Smooth muscle cell (in vitro differentiated cells): Measurements from ENCODE around the gene PCDH9. TPM values are rescaled to one million over a fixed set of nuclear protein-coding genes. Genes with fewer than 3 reads are reported as not detected.
A peak's percentile ranks its signal among the peaks of the same experiment; 100 is the strongest.

ENCODE experiments used
- DNase-seq: peaks from one replicate; lab custom pipeline; 2025; ENCODE audit not compliant: unreplicated experiment; lab: John Stamatoyannopoulos, UW
- H2AFZ ChIP-seq: fragments of 200-600 bp; sonication (generic); 2 replicates; pipeline ENCODE4 v1.6.0; 2016; ENCODE audit warnings: antibody characterized with exemption, low read depth, mild to moderate bottlenecking
- H3F3A ChIP-seq: fragments of 200-600 bp; sonication (generic); 2 replicates; pipeline ENCODE4 v1.6.0; 2017; ENCODE audit warnings: antibody characterized with exemption, low read depth
- H3K27ac ChIP-seq: fragments of 200-600 bp; sonication (generic); 2 replicates; pipeline ENCODE4 v1.5.1; 2016; ENCODE audit warnings: low read depth, mild to moderate bottlenecking
- H3K27me3 ChIP-seq: fragments of 200-600 bp; sonication (generic); 2 replicates; pipeline ENCODE4 v1.6.1; 2016; ENCODE audit warnings: low read depth, mild to moderate bottlenecking
- H3K36me3 ChIP-seq: fragments of 200-600 bp; sonication (generic); 2 replicates; pipeline ENCODE4 v1.5.1; 2016; ENCODE audit warnings: low read depth
- H3K4me1 ChIP-seq: fragments of 200-600 bp; sonication (generic); 2 replicates; pipeline ENCODE4 v1.5.1; 2016; ENCODE audit warnings: low read depth
- H3K4me2 ChIP-seq: fragments of 200-600 bp; sonication (generic); 2 replicates; pipeline ENCODE4 v1.6.0; 2016; ENCODE audit warnings: mild to moderate bottlenecking
- H3K4me3 ChIP-seq: fragments of 200-600 bp; sonication (generic); 2 replicates; pipeline ENCODE4 v1.5.1; 2016; ENCODE audit warnings: mild to moderate bottlenecking
- H3K79me2 ChIP-seq: fragments of 200-600 bp; sonication (generic); 2 replicates; pipeline ENCODE4 v1.6.0; 2016; ENCODE audit warnings: low read depth, mild to moderate bottlenecking
- H3K9ac ChIP-seq: fragments of 200-600 bp; sonication (generic); 2 replicates; pipeline ENCODE4 v1.6.0; 2016; ENCODE audit warnings: low read depth
- H3K9me3 ChIP-seq: fragments of 200-600 bp; sonication (generic); replicated peaks from 2 replicates; pipeline ENCODE4 v1.5.1; 2016; ENCODE audit warnings: low read depth
- H4K20me1 ChIP-seq: fragments of 200-600 bp; sonication (generic); 2 replicates; pipeline ENCODE4 v1.6.0; 2016; ENCODE audit warnings: low read depth
- CTCF ChIP-seq: fragments of 200-600 bp; sonication (generic); IDR thresholded peaks from 2 replicates; pipeline ENCODE4 v1.5.1; 2017; ENCODE audit warnings: borderline replicate concordance, mild to moderate bottlenecking, antibody characterized with exemption; ENCODE audit not compliant: insufficient read depth, poor library complexity, severe bottlenecking
- WGBS: methylation state at CpG from one replicate; pipeline ENCODE4 v1.1.7; 2016; ENCODE audit warnings: low lambda C conversion rate; 5-methylcytosine and 5-hydroxymethylcytosine counted together
- polyA plus RNA-seq: library from polyadenylated mRNA; unstranded; fragments of >200 nt; fragmentation: Nextera tagmentation; extraction: Ambion mirVana; gene quantifications from 2 replicates; pipeline ENCODE4 v1.2.1, GENCODE V29; 2016
- total RNA-seq: library from RNA; depleted of rRNA; stranded (reverse); fragments of >200 nt; gene quantifications from 2 replicates; pipeline ENCODE4 v1.2.3, GENCODE V29; 2014

PCDH9 gene
- total and polyA plus RNA-seq, 2 experiments from 2014 or later: 0.65 to 1.9 TPM

GRCh38 chr13:66635526-66635925 is 594.6 kb downstream of the PCDH9 start:
- 90% methylated on average over 1 of the region's 1 CpG for WGBS
- Histone ChIP-seq H3K27ac (peak overlapping the region; percentile 32), H3K4me1 (no peaks in the 10 kb centered on the region), H3K79me2 (no peaks in the 10 kb centered on the region), H3K27me3 (no peaks in the 10 kb centered on the region), H3F3A (no peaks in the 10 kb centered on the region), H3K9ac (no peak overlapping the region), H3K4me3 (no peak overlapping the region), H3K36me3 (no peaks in the 10 kb centered on the region), H2AFZ (no peak overlapping the region), H4K20me1 (no peaks in the 10 kb centered on the region), H3K4me2 (no peak overlapping the region), H3K9me3 (no peaks in the 10 kb centered on the region)
- DNase-seq: no peak
- TF ChIP-seq CTCF: no peak

- no peaks in the 10 kb centered on the region for H3K27me3 ChIP-seq
- no peaks in the 10 kb centered on the region for H4K20me1 ChIP-seq
- H3F3A ChIP-seq: no peaks in the 10 kb centered on the region
- no peak overlapping the region for H3K27ac ChIP-seq
- H3K9me3 ChIP-seq: no peaks in the 10 kb centered on the region
- no peak overlapping the region for H2AFZ ChIP-seq
- no peaks in the 10 kb centered on the region for H3K4me1 ChIP-seq
- no peak for DNase-seq
- TF ChIP-seq CTCF: no peak
- H3K4me2 ChIP-seq: no peak overlapping the region
- no peaks in the 10 kb centered on the region for H3K36me3 ChIP-seq
- no peak overlapping the region for H3K4me3 ChIP-seq
- H3K9ac ChIP-seq: no peak overlapping the region
- H3K79me2 ChIP-seq: no peaks in the 10 kb centered on the region
Measured at GRCh38 chr13:66634384-66634783, 595.8 kb downstream of the PCDH9 start.

GRCh38 chr13:66627512-66627911 is 602.6 kb downstream of the PCDH9 start:
- Histone ChIP-seq H3K9me3 (no peaks in the 10 kb centered on the region), H3K4me1 (no peaks in the 10 kb centered on the region), H3K79me2 (no peaks in the 10 kb centered on the region), H3K4me2 (no peak overlapping the region), H2AFZ (no peak overlapping the region), H3K36me3 (no peaks in the 10 kb centered on the region), H3K4me3 (no peak overlapping the region), H3K9ac (no peak overlapping the region), H3K27ac (no peak overlapping the region), H3F3A (no peaks in the 10 kb centered on the region), H3K27me3 (no peaks in the 10 kb centered on the region), H4K20me1 (no peaks in the 10 kb centered on the region)
- DNase-seq: no peak
- TF ChIP-seq CTCF: no peak
- WGBS: 71% methylated on average over 4 of the region's 4 CpGs

GRCh38 chr13:66624302-66624701 is 605.8 kb downstream of the PCDH9 start:
- Histone ChIP-seq H3F3A (no peaks in the 10 kb centered on the region), H3K27ac (no peak overlapping the region), H2AFZ (no peak overlapping the region), H3K27me3 (no peaks in the 10 kb centered on the region), H3K9me3 (no peaks in the 10 kb centered on the region), H4K20me1 (no peaks in the 10 kb centered on the region), H3K4me1 (no peaks in the 10 kb centered on the region), H3K36me3 (no peaks in the 10 kb centered on the region), H3K9ac (no peak overlapping the region), H3K79me2 (no peaks in the 10 kb centered on the region), H3K4me3 (no peak overlapping the region), H3K4me2 (no peak overlapping the region)
- no peak for DNase-seq
- TF ChIP-seq CTCF: no peak
- 69% methylated on average over 3 of the region's 3 CpGs for WGBS
